GM12872 (cell line): ENCODE measurements around the gene RPL10A.

ENCODE experiments used
- TF ChIP-seq, protein P1 (sequence below): IDR thresholded peaks from 3 replicates; pipeline ENCODE4 v1.5.1; 2011; ENCODE audit warnings: low read depth, mild to moderate bottlenecking, low read length, moderate library complexity; ENCODE audit not compliant: insufficient read depth

The RPL10A gene

DNA sequence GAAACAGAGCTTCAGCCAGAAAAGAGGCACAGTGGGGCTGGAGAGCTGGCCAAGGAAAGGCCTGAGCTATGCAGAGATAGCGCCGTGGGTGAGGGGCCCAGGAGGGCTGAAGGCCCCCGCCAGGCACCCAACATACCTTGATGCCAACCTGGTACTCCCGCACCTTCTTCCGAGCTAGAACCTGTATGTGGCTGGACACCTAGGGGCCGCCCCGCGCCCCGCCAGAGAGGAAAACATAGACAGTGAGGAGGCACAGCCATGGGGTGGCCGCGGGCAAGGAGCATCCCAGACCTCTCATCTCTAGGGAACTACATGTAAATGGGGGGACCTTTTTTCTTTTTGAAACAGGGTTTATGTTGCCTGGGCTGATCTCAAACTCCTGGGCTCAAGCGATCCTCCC, 12.0 kb downstream of the RPL10A start:
- TF ChIP-seq, protein P1, sequence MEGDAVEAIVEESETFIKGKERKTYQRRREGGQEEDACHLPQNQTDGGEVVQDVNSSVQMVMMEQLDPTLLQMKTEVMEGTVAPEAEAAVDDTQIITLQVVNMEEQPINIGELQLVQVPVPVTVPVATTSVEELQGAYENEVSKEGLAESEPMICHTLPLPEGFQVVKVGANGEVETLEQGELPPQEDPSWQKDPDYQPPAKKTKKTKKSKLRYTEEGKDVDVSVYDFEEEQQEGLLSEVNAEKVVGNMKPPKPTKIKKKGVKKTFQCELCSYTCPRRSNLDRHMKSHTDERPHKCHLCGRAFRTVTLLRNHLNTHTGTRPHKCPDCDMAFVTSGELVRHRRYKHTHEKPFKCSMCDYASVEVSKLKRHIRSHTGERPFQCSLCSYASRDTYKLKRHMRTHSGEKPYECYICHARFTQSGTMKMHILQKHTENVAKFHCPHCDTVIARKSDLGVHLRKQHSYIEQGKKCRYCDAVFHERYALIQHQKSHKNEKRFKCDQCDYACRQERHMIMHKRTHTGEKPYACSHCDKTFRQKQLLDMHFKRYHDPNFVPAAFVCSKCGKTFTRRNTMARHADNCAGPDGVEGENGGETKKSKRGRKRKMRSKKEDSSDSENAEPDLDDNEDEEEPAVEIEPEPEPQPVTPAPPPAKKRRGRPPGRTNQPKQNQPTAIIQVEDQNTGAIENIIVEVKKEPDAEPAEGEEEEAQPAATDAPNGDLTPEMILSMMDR = no peak

DNA sequence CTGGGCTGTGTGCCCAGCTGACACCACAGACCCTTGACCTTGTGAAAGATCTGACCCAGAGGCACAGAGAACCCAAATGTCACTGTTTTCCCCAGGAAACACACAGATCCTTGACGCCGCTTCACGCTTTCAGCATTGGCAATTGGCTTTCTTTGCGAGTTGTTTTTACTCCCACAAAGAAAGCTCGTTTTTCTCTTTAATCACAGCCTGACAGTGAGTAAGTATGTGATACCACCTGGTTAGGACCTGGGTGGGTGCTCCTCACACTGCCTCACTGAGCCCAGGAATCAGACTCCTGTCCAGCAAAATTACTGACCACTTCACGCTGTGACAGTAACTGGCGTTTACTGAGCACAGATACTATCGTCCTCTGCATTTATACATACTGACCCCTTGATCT, 13.0 kb downstream of the RPL10A start:
- TF ChIP-seq, protein P1 = no peak

DNA sequence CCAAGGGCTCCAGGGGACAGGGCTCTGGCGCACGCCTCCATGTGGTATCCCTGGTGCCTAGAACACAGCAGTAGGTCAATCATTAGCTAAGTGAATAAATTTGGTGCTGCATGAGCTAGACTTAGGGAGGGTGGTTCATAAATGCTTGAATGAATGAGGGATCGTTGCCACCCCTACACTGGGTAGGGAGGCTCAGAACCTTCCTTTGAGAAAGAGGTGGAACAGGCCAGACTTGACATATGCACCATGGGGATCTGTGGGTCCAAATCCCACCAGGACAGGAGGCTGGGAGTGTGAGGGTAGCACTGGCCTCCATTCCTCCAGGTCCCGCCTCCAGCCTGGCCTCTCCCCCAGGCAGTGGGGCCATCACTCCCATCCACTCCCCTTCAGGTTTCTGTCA, 14.9 kb downstream of the RPL10A start:
- TF ChIP-seq, protein P1 = no peak

DNA sequence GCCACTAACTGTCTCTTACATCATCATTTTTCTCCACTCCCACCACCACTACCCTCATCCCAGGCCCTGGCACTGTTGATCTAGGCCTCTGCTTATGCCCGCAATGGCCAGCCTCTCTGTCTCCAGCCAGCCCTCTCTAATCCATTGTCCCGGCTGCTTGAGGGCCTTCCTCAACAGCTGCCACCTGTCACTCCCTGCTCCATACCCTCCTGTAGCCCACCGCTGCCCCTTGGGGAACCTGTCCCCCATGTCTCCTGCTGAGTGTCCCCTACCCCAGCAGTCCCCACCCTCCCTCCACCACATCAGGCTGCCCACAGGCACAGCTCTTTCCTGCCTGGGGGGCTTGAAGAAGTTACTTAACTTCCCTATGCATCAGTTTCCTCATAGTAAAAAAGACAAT, 15.3 kb downstream of the RPL10A start:
- TF ChIP-seq, protein P1 = no peak

GRCh38 chr6:35483893-35484645, 15.9 kb downstream of the RPL10A start:
- TF ChIP-seq, protein P1 = no peak

GRCh38 chr6:35484921-35485392, 16.8 kb downstream of the RPL10A start:
- TF ChIP-seq, protein P1 = no peak

DNA sequence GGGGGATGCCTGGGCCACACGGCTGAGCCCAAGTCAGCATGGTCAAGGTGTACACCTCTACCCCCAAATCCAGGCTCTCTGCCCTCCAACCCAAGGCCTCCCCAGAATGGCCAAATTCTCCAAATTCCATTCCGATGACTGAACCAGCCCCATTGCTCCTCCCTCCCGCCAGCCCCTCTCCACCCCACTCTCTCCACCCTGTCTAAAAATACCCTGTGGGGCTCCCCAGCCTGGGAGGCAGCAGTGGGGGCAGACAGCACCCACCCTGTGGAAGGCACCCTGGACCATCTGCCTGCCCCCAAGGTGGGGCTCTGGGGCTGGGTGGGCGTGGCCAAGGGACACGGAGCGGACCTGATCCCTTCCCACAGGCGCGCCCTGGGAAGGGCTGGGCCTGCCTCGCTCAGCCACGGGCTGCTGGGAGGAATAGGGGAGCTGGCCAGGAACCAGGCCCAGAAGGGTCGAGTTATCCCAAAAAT, 17.2 kb downstream of the RPL10A start:
- TF ChIP-seq, protein P1 = no peak
